Measurements from ENCODE around the gene CHIC2. TPM values are rescaled to one million over a fixed set of nuclear protein-coding genes. Genes with fewer than 3 reads are reported as not detected.

CHIC2 gene
- total RNA-seq, 1 experiment from 2014 or later: 11.0 TPM

DNA sequence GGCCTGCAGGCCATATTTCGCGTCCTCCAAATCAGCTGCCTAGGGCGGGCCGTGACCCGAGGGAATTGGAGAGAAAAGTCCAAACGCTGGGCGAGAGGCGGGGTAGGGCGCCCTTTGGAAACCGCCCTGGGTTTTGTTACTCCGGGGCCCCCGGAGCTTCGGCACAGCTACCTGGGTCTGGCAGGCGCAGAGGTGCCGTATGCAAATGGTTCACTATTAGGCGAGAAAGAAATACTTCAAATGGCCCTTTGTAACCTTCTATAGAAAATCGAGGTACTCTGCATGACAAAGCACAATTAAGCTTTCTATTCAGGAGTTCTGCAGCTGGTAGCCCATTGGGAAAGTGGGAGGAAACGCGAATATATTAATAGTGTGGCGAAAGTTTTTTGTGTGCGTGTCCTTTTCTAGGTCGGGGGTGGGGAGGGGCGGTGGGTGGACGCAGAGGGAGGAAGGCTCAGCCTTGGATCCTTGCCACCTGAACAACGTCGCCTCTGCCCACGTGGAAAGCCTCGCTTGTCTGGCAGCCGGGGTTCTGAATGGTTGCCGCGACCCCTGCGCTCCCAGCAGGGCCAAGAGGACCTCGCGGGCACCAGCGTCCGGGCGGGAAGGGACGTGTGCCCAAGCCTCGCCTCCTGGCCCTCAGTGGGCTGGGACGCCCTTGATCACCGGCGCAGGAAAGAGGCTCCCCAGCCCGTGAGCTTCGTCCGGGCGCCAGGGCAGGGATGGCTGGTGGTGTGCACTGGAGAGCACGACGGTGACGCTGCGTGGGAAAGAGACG, 45.0 kb upstream of the CHIC2 start:
- ATAC-seq (peak; percentile 38), DNase-seq (ENCODE audit: low spot score) (peak; percentile 33)
- peak overlapping the region; percentile 71 for H3K4me3 Mint-ChIP-seq
- ChIA-PET CTCF (interaction anchor here (0.7 to 4.5 kb wide), 5 partner anchors 10 to 179 kb away, joined by 3 to 44 read pairs (median 4); partner anchors contain the start of gene GSX2), POLR2A (interaction anchor here (0.6 to 0.7 kb wide), 3 partner anchors 12 to 182 kb away, joined by 3 to 10 read pairs (median 6); no protein-coding TSS in a partner anchor)
- TF ChIP-seq ZNF423 (CRISPR knock-in tag; IDR thresholded peaks at IDR 0.05) (peak; percentile 80; the same call in 1 of the 2 replicates), NFE2L1 (CRISPR knock-in tag; IDR thresholded peaks at IDR 0.05) (peak; percentile 76; the same call in 1 of the 2 replicates), JAZF1 (CRISPR knock-in tag; IDR thresholded peaks at IDR 0.05) (no peak), TEAD1 (CRISPR knock-in tag; IDR thresholded peaks at IDR 0.05) (0 out of 2 replicates have a peak, but pooled peaks have one; percentile 57), FOXP1 (CRISPR knock-in tag; IDR thresholded peaks at IDR 0.05; ENCODE audit: borderline replicate concordance) (peak; percentile 79), ZNF219 (CRISPR knock-in tag; IDR thresholded peaks at IDR 0.05; ENCODE audit: borderline replicate concordance) (0 out of 2 replicates have a peak, but pooled peaks have one; percentile 57), ATF1 (CRISPR knock-in tag; IDR thresholded peaks at IDR 0.05) (0 out of 2 replicates have a peak, but pooled peaks have one; percentile 73), NFATC4 (CRISPR knock-in tag; IDR thresholded peaks at IDR 0.05) (no peak), NFYB (CRISPR knock-in tag; conservative IDR thresholded peaks at IDR 0.05; ENCODE audit: low read depth) (0 out of 2 replicates have a peak, but pooled peaks have one; percentile 9), ZBTB21 (CRISPR knock-in tag; IDR thresholded peaks at IDR 0.05; ENCODE audit: borderline replicate concordance) (0 out of 2 replicates have a peak, but pooled peaks have one; percentile 35), ZNF263 (CRISPR knock-in tag; IDR thresholded peaks at IDR 0.05; ENCODE audit: low read depth) (no peak), JUN (CRISPR knock-in tag; IDR thresholded peaks at IDR 0.05) (peak; percentile 72; the same call in 1 of the 2 replicates), SMAD3 (CRISPR knock-in tag; IDR thresholded peaks at IDR 0.05; ENCODE audit: borderline replicate concordance) (0 out of 2 replicates have a peak, but pooled peaks have one; percentile 48)
- TF ChIP-seq, protein P1, sequence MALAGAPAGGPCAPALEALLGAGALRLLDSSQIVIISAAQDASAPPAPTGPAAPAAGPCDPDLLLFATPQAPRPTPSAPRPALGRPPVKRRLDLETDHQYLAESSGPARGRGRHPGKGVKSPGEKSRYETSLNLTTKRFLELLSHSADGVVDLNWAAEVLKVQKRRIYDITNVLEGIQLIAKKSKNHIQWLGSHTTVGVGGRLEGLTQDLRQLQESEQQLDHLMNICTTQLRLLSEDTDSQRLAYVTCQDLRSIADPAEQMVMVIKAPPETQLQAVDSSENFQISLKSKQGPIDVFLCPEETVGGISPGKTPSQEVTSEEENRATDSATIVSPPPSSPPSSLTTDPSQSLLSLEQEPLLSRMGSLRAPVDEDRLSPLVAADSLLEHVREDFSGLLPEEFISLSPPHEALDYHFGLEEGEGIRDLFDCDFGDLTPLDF (CRISPR knock-in tag; IDR thresholded peaks at IDR 0.05): no peak
- TF ChIP-seq, protein P2, sequence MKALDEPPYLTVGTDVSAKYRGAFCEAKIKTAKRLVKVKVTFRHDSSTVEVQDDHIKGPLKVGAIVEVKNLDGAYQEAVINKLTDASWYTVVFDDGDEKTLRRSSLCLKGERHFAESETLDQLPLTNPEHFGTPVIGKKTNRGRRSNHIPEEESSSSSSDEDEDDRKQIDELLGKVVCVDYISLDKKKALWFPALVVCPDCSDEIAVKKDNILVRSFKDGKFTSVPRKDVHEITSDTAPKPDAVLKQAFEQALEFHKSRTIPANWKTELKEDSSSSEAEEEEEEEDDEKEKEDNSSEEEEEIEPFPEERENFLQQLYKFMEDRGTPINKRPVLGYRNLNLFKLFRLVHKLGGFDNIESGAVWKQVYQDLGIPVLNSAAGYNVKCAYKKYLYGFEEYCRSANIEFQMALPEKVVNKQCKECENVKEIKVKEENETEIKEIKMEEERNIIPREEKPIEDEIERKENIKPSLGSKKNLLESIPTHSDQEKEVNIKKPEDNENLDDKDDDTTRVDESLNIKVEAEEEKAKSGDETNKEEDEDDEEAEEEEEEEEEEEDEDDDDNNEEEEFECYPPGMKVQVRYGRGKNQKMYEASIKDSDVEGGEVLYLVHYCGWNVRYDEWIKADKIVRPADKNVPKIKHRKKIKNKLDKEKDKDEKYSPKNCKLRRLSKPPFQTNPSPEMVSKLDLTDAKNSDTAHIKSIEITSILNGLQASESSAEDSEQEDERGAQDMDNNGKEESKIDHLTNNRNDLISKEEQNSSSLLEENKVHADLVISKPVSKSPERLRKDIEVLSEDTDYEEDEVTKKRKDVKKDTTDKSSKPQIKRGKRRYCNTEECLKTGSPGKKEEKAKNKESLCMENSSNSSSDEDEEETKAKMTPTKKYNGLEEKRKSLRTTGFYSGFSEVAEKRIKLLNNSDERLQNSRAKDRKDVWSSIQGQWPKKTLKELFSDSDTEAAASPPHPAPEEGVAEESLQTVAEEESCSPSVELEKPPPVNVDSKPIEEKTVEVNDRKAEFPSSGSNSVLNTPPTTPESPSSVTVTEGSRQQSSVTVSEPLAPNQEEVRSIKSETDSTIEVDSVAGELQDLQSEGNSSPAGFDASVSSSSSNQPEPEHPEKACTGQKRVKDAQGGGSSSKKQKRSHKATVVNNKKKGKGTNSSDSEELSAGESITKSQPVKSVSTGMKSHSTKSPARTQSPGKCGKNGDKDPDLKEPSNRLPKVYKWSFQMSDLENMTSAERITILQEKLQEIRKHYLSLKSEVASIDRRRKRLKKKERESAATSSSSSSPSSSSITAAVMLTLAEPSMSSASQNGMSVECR (CRISPR knock-in tag; IDR thresholded peaks at IDR 0.05; ENCODE audit: borderline replicate concordance): peak; percentile 53; the same call in 1 of the 2 replicates
- TF ChIP-seq, protein P3, sequence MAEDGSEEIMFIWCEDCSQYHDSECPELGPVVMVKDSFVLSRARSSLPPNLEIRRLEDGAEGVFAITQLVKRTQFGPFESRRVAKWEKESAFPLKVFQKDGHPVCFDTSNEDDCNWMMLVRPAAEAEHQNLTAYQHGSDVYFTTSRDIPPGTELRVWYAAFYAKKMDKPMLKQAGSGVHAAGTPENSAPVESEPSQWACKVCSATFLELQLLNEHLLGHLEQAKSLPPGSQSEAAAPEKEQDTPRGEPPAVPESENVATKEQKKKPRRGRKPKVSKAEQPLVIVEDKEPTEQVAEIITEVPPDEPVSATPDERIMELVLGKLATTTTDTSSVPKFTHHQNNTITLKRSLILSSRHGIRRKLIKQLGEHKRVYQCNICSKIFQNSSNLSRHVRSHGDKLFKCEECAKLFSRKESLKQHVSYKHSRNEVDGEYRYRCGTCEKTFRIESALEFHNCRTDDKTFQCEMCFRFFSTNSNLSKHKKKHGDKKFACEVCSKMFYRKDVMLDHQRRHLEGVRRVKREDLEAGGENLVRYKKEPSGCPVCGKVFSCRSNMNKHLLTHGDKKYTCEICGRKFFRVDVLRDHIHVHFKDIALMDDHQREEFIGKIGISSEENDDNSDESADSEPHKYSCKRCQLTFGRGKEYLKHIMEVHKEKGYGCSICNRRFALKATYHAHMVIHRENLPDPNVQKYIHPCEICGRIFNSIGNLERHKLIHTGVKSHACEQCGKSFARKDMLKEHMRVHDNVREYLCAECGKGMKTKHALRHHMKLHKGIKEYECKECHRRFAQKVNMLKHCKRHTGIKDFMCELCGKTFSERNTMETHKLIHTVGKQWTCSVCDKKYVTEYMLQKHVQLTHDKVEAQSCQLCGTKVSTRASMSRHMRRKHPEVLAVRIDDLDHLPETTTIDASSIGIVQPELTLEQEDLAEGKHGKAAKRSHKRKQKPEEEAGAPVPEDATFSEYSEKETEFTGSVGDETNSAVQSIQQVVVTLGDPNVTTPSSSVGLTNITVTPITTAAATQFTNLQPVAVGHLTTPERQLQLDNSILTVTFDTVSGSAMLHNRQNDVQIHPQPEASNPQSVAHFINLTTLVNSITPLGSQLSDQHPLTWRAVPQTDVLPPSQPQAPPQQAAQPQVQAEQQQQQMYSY (CRISPR knock-in tag; IDR thresholded peaks at IDR 0.05): no peak
- TF ChIP-seq, protein P4, sequence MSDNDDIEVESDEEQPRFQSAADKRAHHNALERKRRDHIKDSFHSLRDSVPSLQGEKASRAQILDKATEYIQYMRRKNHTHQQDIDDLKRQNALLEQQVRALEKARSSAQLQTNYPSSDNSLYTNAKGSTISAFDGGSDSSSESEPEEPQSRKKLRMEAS (CRISPR knock-in tag; IDR thresholded peaks at IDR 0.05): peak; percentile 86
- TF ChIP-seq, protein P5, sequence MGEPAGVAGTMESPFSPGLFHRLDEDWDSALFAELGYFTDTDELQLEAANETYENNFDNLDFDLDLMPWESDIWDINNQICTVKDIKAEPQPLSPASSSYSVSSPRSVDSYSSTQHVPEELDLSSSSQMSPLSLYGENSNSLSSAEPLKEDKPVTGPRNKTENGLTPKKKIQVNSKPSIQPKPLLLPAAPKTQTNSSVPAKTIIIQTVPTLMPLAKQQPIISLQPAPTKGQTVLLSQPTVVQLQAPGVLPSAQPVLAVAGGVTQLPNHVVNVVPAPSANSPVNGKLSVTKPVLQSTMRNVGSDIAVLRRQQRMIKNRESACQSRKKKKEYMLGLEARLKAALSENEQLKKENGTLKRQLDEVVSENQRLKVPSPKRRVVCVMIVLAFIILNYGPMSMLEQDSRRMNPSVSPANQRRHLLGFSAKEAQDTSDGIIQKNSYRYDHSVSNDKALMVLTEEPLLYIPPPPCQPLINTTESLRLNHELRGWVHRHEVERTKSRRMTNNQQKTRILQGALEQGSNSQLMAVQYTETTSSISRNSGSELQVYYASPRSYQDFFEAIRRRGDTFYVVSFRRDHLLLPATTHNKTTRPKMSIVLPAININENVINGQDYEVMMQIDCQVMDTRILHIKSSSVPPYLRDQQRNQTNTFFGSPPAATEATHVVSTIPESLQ (CRISPR knock-in tag; IDR thresholded peaks at IDR 0.05): no peak
- TF ChIP-seq, protein P6, sequence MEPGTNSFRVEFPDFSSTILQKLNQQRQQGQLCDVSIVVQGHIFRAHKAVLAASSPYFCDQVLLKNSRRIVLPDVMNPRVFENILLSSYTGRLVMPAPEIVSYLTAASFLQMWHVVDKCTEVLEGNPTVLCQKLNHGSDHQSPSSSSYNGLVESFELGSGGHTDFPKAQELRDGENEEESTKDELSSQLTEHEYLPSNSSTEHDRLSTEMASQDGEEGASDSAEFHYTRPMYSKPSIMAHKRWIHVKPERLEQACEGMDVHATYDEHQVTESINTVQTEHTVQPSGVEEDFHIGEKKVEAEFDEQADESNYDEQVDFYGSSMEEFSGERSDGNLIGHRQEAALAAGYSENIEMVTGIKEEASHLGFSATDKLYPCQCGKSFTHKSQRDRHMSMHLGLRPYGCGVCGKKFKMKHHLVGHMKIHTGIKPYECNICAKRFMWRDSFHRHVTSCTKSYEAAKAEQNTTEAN (CRISPR knock-in tag; IDR thresholded peaks at IDR 0.05): peak; percentile 58; the same call in 1 of the 2 replicates
- TF ChIP-seq, protein P7, sequence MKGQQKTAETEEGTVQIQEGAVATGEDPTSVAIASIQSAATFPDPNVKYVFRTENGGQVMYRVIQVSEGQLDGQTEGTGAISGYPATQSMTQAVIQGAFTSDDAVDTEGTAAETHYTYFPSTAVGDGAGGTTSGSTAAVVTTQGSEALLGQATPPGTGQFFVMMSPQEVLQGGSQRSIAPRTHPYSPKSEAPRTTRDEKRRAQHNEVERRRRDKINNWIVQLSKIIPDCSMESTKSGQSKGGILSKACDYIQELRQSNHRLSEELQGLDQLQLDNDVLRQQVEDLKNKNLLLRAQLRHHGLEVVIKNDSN (CRISPR knock-in tag; IDR thresholded peaks at IDR 0.05): 0 out of 2 replicates have a peak, but pooled peaks have one; percentile 44
- TF ChIP-seq, protein P8, sequence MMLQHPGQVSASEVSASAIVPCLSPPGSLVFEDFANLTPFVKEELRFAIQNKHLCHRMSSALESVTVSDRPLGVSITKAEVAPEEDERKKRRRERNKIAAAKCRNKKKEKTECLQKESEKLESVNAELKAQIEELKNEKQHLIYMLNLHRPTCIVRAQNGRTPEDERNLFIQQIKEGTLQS (CRISPR knock-in tag; conservative IDR thresholded peaks at IDR 0.05): 0 out of 2 replicates have a peak, but pooled peaks have one; percentile 33
- H3K4me1 Mint-ChIP-seq: peaks cover 57% of the 10 kb centered on the region
- H3K9me3 Mint-ChIP-seq: no peaks in the 10 kb centered on the region
- H3K36me3 Mint-ChIP-seq: no peaks in the 10 kb centered on the region
- H3K27me3 Mint-ChIP-seq (ENCODE audit: low read depth): peaks cover 81% of the 10 kb centered on the region
- H3K27ac Mint-ChIP-seq: no peak overlapping the region

Measured in WTC11 (cell line).